ENCODE data around the gene CDH4.

CDH4 gene

DNA sequence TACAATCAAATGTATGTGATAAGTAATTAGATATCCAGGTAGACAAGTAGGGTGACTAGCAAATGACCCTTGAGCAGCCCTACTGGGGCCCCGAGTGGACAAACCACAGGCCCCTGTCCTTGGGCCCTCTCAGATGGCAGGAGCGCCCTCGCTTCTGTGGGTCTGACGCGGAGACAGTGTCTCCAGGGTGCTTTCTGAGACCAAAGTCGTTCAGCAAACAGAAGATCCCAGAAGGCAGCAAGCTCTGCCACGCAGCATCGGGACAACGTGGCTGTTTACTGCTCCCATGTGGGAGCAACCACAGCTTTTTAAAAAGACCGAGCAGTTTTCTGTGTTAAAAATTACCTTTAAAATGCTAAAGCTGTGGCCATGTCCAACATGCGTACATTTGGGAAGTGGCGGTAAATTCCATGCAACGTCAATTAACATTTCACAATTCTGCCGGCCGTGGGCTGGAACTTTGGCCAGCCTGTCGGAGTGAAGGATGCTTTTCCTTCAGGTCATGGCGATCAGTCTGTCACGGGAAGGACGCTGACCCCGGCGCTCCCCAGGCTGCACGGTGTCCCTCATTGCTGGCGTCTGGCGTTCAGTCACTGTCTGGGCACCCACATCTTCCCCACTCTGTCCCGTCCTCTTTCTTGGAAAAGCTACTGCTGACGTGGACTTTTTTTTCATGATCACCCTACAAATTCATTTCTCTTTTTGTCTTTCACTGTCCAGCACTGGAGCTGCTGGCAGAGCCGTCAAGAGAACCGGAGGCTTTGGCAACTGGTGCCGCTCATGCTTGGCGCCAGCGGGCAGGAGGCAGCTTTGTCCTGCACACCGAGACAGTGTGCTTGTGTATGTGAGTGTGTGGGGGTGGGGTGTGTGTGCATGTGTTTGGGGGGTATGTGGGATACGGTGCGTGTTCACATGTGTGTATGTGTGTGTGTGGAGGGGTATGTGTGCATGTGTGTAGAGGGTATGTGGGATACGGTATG, 293.1 kb downstream of the CDH4 start:
- FAIRE-seq, result no peak

- FAIRE-seq, result no peak
These were observed 294.6 kb downstream of the CDH4 start for GRCh38 chr20:61546641-61547040.

DNA sequence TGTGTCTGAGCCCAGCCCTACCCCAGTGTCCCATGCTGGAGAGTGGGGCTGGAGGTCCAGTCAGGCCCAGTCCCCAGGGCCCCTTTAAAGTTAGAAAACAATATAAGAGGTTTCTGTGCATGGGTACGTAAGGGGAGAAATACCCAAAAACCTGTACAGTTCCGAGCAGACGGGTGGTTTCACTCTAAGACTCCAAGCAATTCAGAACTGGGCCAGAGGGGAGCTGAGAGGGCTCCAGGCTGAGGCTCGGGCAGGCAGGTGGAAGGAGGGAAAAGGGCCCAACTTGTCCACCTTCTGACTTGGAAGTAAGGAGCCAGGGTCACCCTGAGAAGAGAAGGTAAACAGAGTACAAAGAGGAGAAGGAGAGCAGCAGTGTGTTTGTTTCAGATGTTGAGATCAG, 296.0 kb downstream of the CDH4 start:
- FAIRE-seq, result no peak

DNA sequence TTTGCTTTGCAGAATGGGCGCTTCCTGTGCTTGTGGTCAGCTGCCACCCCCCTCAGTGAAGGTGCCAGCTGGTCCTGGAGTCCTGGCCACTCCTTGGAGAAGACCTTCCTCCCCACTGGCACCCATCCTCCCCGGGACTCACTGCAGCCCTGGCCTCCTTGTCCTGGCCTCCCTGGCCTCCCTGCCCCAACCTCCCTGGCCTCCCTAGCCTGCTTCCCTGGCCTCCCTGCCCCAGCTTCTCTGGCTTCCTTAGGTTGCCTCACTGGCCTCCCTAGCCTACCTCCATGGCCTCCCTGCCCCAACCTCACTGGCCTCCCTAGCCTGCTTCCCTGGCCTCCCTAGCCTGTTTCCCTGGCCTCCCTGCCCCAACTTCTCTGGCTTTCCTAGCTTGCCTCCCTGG, 297.8 kb downstream of the CDH4 start:
- FAIRE-seq, result no peak

GRCh38 chr20:61551401-61551800, 299.3 kb downstream of the CDH4 start:
- FAIRE-seq, result no peak

GRCh38 chr20:61554617-61555016, 302.6 kb downstream of the CDH4 start:
- no peak for FAIRE-seq

DNA sequence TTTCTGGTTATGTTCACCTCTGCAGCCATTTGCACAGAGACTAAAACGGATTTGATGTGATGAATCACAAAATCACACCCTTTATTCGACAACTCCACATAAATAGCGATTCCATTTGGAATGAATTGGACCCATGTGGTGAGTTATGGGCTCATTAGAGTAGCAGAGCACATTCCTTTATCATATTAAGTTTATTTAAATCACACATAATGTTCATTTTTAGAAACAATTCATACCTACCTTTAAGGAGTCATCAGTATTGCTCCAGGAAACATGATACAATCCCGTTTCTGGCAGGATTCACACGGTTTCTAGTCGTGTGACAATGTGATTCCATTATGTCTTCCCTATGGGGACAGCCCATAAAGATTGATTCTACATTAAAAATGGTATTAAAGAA, 303.5 kb downstream of the CDH4 start:
- FAIRE-seq, result no peak

- FAIRE-seq, result no peak
These were observed 304.1 kb downstream of the CDH4 start for GRCh38 chr20:61556111-61556510.

- no peak for FAIRE-seq
These were observed 304.6 kb downstream of the CDH4 start for GRCh38 chr20:61556673-61557072.

- FAIRE-seq, result no peak
These were observed 305.6 kb downstream of the CDH4 start for GRCh38 chr20:61557621-61558020.

GRCh38 chr20:61558726-61559125, 306.7 kb downstream of the CDH4 start:
- FAIRE-seq, result no peak

DNA sequence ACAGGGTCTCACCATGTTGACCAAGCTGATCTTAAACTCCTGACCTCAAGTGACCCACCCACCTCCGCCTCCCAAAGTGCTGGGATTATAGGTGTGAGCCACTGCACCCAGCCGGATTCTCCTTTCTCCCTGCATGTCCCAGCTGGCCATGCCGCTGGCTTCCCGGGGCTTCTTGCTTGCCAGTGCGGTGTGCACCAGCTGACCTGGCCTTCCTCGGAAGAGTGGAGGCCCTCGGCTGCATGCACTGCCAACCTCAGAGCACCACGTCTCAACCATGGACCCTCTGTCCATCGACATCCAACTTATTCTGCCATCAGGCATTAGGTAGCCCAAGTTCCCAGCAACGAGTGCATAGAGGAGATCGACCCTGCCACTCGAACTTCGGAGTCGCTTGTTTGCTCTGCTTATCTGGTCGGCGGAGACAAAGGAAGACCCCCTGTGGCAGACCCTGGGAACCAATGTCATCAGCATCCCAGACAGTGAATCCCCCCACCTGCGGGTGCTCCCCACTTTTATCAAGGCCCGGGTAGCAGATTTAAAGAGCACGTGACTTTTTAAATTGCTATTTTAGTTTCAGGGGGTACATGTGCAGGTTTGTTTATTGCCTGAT, 307.8 kb downstream of the CDH4 start:
- FAIRE-seq, result no peak

- no peak for FAIRE-seq
These were observed 308.3 kb downstream of the CDH4 start for GRCh38 chr20:61560361-61560853.

- FAIRE-seq, result no peak
These were observed 309.2 kb downstream of the CDH4 start for GRCh38 chr20:61561111-61561830.

DNA sequence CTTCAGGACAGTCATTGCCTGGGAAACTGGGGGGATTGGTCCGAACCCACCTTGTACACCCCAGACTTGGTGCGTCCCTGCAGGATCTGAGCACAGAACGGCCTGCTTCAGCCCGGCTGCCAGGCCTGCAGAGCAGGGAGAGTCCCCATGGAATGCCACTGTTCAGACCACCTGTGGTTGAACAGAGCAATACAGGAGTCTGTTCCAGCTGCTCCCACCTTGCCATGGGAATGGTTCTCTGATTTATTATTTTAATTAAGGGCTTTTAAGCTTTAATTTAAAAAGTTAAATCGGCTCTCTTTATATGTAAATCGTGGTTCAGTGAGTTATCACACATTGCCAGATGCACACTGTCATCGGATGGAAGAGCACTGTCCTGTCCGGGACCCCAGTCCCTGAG, 310.4 kb downstream of the CDH4 start:
- no peak for FAIRE-seq

- no peak for FAIRE-seq
These were observed 310.9 kb downstream of the CDH4 start for GRCh38 chr20:61562897-61563504.

GRCh38 chr20:61564628-61565027, 312.6 kb downstream of the CDH4 start:
- no peak for FAIRE-seq

DNA sequence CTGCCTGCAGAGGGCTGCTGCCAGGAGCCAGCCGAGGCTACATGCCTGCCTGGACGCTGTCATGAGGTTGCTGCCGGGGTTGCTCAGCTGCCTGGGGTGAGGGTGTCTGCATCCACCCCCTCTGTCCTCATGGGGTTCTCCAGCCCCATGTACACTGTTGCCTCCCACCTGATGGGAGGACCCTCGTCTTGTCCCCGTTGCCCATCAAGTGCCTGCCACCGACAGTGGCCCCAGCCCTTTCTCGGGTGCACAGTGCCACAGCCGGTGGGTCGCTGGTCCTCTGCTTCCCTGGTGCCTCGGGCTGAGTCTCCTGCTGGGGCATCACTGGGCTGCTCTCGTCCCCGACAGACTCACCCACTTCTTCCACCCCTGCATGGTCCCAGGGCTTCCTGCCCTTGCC, 313.7 kb downstream of the CDH4 start:
- no peak for FAIRE-seq

GRCh38 chr20:61566691-61567090, 314.6 kb downstream of the CDH4 start:
- no peak for FAIRE-seq

GRCh38 chr20:61567204-61567603, 315.1 kb downstream of the CDH4 start:
- no peak for FAIRE-seq

DNA sequence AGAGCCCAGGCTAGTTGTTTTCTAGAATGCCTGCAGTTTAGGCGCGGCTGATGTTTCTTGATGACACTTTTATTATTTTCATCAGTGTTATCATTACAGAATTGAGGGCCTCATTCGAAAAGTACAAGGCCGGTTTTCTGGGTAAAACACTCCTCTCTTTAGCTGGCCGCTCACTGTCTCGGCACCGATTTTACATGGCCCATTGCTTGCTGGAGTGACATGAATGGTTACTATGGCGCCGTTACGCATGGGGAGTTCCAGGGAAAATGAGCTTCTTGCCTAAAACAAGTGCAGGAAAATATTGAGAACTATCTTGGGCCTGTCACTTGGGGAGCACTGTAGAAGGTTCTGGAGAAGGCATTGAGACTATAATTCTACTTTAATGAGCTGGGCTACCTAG, 317.8 kb downstream of the CDH4 start:
- no peak for FAIRE-seq

DNA sequence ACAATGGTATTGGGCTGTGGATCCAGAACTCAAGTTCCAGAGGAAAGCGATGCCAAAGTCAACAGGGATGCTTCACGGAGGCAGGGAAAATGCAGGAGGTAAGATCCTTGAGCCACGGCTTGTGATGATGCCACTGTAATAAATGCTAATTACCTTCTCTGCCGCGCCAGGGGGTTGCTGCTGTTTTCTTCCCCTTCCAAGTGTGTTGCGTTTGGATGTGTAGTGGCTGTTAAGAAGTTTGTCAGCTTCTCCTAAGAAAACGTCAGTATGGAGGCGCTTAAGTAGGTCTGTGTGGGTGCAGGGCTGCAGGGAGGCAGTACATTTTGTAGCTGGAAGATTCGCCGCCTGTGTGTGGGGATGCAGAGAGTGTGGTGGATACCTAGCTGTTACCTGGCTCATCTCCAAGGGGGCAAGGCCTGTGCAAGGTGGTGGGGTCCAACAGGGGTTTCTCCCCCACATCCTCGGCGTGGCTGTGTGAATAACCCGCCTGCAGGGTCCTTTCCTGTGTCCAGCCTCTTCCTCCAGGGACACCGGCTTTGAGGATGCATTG, 318.7 kb downstream of the CDH4 start:
- no peak for FAIRE-seq

DNA sequence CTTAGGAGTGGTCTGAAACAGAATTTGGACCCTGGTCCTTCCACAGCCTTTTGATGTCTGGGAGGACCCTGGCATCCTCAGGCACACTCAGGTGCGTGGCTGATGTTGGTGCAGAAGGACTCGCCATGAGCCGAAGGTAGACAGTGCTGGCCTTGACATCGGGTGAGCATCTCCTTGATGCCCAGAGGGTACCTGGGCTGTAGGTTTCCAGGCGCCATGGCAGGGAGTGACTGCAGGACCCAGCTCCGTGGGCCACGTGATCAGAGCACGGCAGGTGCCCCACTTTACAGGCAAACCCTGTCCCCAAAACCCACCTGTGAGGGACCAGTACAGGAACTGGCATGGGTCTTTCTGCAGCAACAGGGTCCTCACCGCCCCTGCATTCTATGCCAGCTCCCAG, 319.2 kb downstream of the CDH4 start:
- FAIRE-seq, result no peak
